A549 (cell line): ENCODE results near the gene NUP210. TPM values are rescaled to one million over a fixed set of nuclear protein-coding genes. Genes with fewer than 3 reads are reported as not detected.

Experiments used
- ATAC-seq, 2 experiments: fragments of 200-7000 bp in 1 of 2; fragments of >200 bp in 1 of 2; cut with Nextera tagmentation in 1 of 2; cut with Tn5 transposase in 1 of 2; 3 replicates each; pipeline versions ENCODE4 v1.8.0 to v1.9.1; 2018 to 2020; ENCODE audit warnings: mild to moderate bottlenecking in 1 of 2, moderate library complexity in 1 of 2
- CTCF ChIA-PET: fragments of 300-600 bp; sonication (Branson Sonifier 250); formaldehyde crosslinking; extraction: SDS; loops from one replicate; lab custom pipeline; 2021; ENCODE audit warnings: antibody characterized with exemption, inconsistent platforms; lab: Yijun Ruan, JAX
- POLR2A ChIA-PET: fragments of 350-600 bp; formaldehyde crosslinking; extraction: SDS; loops from one replicate; lab custom pipeline; 2021; ENCODE audit warnings: antibody characterized with exemption, inconsistent platforms; lab: Yijun Ruan, JAX
- DNase-seq, 2 experiments: peaks; one replicate each; pipeline versions ENCODE4 v3.0.0 to v3.0.0-alpha.2; 2011 to 2016; ENCODE audit warnings: low read depth in 1 of 2, low spot score in 1 of 2
- FAIRE-seq: peaks from 2 replicates; lab custom pipeline; 2011; peaks lifted over from hg19 to GRCh38; lab: Jason Lieb, UNC
- H3K27ac ChIP-seq, 2 experiments: fragments of >200 bp; sonication (Bioruptor Twin); formaldehyde crosslinking; 3 replicates each; pipeline ENCODE4 v1.5.1; 2016 to 2017
- H3K4me1 ChIP-seq: fragments of >200 bp; sonication (Bioruptor Twin); formaldehyde crosslinking; 3 replicates; pipeline ENCODE4 v1.6.1; 2016
- H3K4me2 ChIP-seq: fragments of >200 bp; sonication (Bioruptor Twin); formaldehyde crosslinking; 3 replicates; pipeline ENCODE4 v1.6.1; 2016
- H3K4me3 ChIP-seq: fragments of >200 bp; sonication (Bioruptor Twin); formaldehyde crosslinking; 3 replicates; pipeline ENCODE4 v1.5.1; 2016
- H3K9me3 ChIP-seq: fragments of >200 bp; sonication (Bioruptor Twin); formaldehyde crosslinking; 3 replicates; pipeline ENCODE4 v1.6.1; 2016
- CHD2 ChIP-seq: fragments of 150-350 bp; IDR thresholded peaks from 2 replicates; pipeline ENCODE4 v1.6.1; 2014; ENCODE audit warnings: low read length; ENCODE audit not compliant: partially characterized antibody
- CHD4 ChIP-seq: fragments of 200-600 bp; sonication (generic); IDR thresholded peaks from 2 replicates; pipeline ENCODE4 v1.6.1; 2016; ENCODE audit warnings: antibody characterized with exemption, mild to moderate bottlenecking, borderline replicate concordance
- EHF ChIP-seq: fragments of 250-450 bp; sonication (Bioruptor Pico); IDR thresholded peaks from 2 replicates; pipeline ENCODE4 v1.5.0; 2020; ENCODE audit warnings: mild to moderate bottlenecking
- EHMT2 ChIP-seq: fragments of 200-600 bp; sonication (generic); IDR thresholded peaks from 2 replicates; pipeline ENCODE4 v1.6.1; 2016; ENCODE audit warnings: antibody characterized with exemption, low read depth, mild to moderate bottlenecking, moderate library complexity
- ESRRA ChIP-seq: fragments of 150-350 bp; IDR thresholded peaks from 2 replicates; pipeline ENCODE4 v1.6.1; 2014; ENCODE audit warnings: mild to moderate bottlenecking, low read length, borderline replicate concordance
- FOSB ChIP-seq: fragments of 250-450 bp; sonication (Bioruptor Pico); IDR thresholded peaks from 2 replicates; pipeline ENCODE4 v1.5.0; 2020; ENCODE audit warnings: mild to moderate bottlenecking, moderate library complexity
- FOSL2 ChIP-seq, 2 experiments: fragments of 450-650 bp in 1 of 2; fragments of >200 bp in 1 of 2; sonication (Bioruptor Twin) in 1 of 2; formaldehyde crosslinking; IDR thresholded peaks; 2 replicates each; pipeline versions ENCODE4 v1.5.0 to v1.6.1; 2016 to 2020; ENCODE audit warnings: mild to moderate bottlenecking in 1 of 2, moderate library complexity in 1 of 2
- FOXS1 ChIP-seq: fragments of 250-450 bp; sonication (Bioruptor Pico); IDR thresholded peaks from 2 replicates; pipeline ENCODE4 v1.5.0; 2020; ENCODE audit warnings: mild to moderate bottlenecking, moderate library complexity
- HEYL ChIP-seq: fragments of 250-450 bp; sonication (Bioruptor Pico); IDR thresholded peaks from 2 replicates; pipeline ENCODE4 v1.8.0; 2021; ENCODE audit warnings: mild to moderate bottlenecking, moderate library complexity
- HOXA7 ChIP-seq: fragments of 250-450 bp; sonication (Bioruptor Pico); IDR thresholded peaks from 2 replicates; pipeline ENCODE4 v1.5.0; 2020; ENCODE audit warnings: mild to moderate bottlenecking, moderate library complexity
- HOXB13 ChIP-seq: fragments of 250-450 bp; sonication (Bioruptor Pico); IDR thresholded peaks from 2 replicates; pipeline ENCODE4 v1.5.0; 2020; ENCODE audit warnings: low read depth, mild to moderate bottlenecking, moderate library complexity
- JUN ChIP-seq, 2 experiments: fragments of >200 bp; sonication (Bioruptor Twin); formaldehyde crosslinking; IDR thresholded peaks; 2 replicates in 1 of 2; 3 replicates in 1 of 2; pipeline ENCODE4 v1.6.1; 2016 to 2017
- JUNB ChIP-seq: fragments of >200 bp; sonication (Bioruptor Twin); formaldehyde crosslinking; IDR thresholded peaks from 2 replicates; pipeline ENCODE4 v1.6.1; 2016
- KDM5A ChIP-seq: fragments of 200-600 bp; sonication (generic); IDR thresholded peaks from 2 replicates; pipeline ENCODE4 v1.6.1; 2016; ENCODE audit warnings: antibody characterized with exemption, mild to moderate bottlenecking
- MAFK ChIP-seq: fragments of 450-650 bp; IDR thresholded peaks from 2 replicates; pipeline ENCODE4 v1.6.1; 2014; ENCODE audit not compliant: partially characterized antibody
- NFE2L2 ChIP-seq: fragments of 150-350 bp; conservative IDR thresholded peaks from 2 replicates; pipeline ENCODE4 v1.6.1; 2014; ENCODE audit warnings: low read length
- PHF8 ChIP-seq: fragments of 200-600 bp; sonication (generic); IDR thresholded peaks from 2 replicates; pipeline ENCODE4 v1.6.1; 2016; ENCODE audit warnings: low read depth, mild to moderate bottlenecking, antibody characterized with exemption, moderate library complexity, borderline replicate concordance
- POLR2AphosphoS2 ChIP-seq: conservative IDR thresholded peaks from 2 replicates; pipeline ENCODE4 v1.6.1; 2012; ENCODE audit warnings: low read length, improper control_type of control experiment, inconsistent platforms
- RARB ChIP-seq: fragments of 250-450 bp; sonication (Bioruptor Pico); IDR thresholded peaks from 2 replicates; pipeline ENCODE4 v1.8.0; 2021; ENCODE audit warnings: mild to moderate bottlenecking, moderate library complexity
- RCOR1 ChIP-seq: fragments of 150-350 bp; IDR thresholded peaks from 2 replicates; pipeline ENCODE4 v1.6.1; 2014; ENCODE audit warnings: antibody characterized with exemption, low read length, low read depth
- SREBF2 ChIP-seq: fragments of 450-650 bp; IDR thresholded peaks from 2 replicates; pipeline ENCODE4 v1.6.1; 2014; ENCODE audit warnings: mild to moderate bottlenecking, moderate library complexity
- ZC3H11A ChIP-seq: fragments of 450-650 bp; IDR thresholded peaks from 2 replicates; pipeline ENCODE4 v1.6.1; 2014; ENCODE audit warnings: antibody characterized with exemption, mild to moderate bottlenecking
- ZNF302 ChIP-seq: fragments of 250-450 bp; sonication (Bioruptor Pico); IDR thresholded peaks from 2 replicates; pipeline ENCODE4 v1.9.0; 2021; ENCODE audit warnings: inconsistent platforms, mild to moderate bottlenecking, moderate library complexity
- WGBS: methylation state at CpG from one replicate; pipeline ENCODE4 v1.1.6; 2017; ENCODE audit errors: missing lambda C conversion rate; 5-methylcytosine and 5-hydroxymethylcytosine counted together
- polyA plus RNA-seq, 4 experiments: library from polyadenylated mRNA; depleted of rRNA in 3 of 4; stranded (reverse); fragments of >200 nt; fragmentation: RNase III in 1 of 4; extraction: RNeasy Plus Mini Kit Qiagen cat#74134 plus additional on column Dnase treatment in 1 of 4; gene quantifications; 2 replicates in 3 of 4; 3 replicates in 1 of 4; pipeline ENCODE4 v1.2.3, GENCODE V29; 2011 to 2017
- TF ChIP-seq, protein P1 (sequence below): IDR thresholded peaks from 2 replicates; pipeline ENCODE4 v1.6.1; 2012; ENCODE audit warnings: low read depth, borderline replicate concordance
- TF ChIP-seq, protein P2 (sequence below): fragments of 250-450 bp; sonication (Bioruptor Pico); IDR thresholded peaks from 2 replicates; pipeline ENCODE4 v1.5.0; 2021; ENCODE audit warnings: mild to moderate bottlenecking, moderate library complexity, borderline replicate concordance
- TF ChIP-seq, protein P3 (sequence below): fragments of 450-650 bp; IDR thresholded peaks from 2 replicates; pipeline ENCODE4 v1.6.1; 2014; ENCODE audit warnings: antibody characterized with exemption
- TF ChIP-seq, protein P4 (sequence below): fragments of >200 bp; sonication (Bioruptor Twin); formaldehyde crosslinking; IDR thresholded peaks from 3 replicates; pipeline ENCODE4 v1.5.1; 2016
- TF ChIP-seq, protein P5 (sequence below): IDR thresholded peaks from 2 replicates; pipeline ENCODE4 v1.6.1; 2012
- TF ChIP-seq, protein P6 (sequence below): fragments of 250-450 bp; sonication (Bioruptor Pico); IDR thresholded peaks from 2 replicates; pipeline ENCODE4 v1.5.0; 2020; ENCODE audit warnings: low read depth, mild to moderate bottlenecking, moderate library complexity

The NUP210 gene
- polyA plus RNA-seq, 2 of the 4 experiments (the other 2 are of a cell fraction) = 25.7 to 28.1 TPM

DNA sequence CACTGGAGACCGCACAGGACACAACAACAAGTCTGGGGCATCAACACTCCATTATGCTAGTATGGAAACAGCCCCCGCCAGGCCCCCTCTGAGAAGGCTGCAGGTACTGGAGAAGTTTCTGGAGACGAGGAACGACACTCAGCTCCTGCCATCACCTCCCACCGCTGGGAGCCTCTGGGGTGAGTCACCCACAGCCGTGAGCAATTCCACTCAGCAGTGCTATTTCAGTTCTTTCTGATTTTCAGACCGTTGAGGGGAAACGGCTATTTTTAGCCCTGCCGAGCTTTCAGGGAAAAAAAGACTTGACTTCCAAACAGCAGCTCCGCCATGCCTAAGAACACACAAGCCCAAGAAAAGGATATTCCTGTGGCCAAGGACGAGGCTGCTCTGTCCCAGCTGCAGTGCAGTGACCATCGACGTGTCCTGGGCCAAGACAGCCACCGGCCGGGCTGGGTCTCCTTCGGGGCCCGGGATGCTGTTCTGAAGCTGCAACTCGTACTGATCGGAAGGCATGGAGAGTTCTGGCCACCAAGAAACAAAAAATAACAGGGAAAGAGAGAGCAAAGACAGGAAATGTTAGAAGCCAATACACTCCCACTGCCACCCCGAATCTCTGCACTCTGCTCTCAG lies 40.8 kb downstream of the NUP210 start:
- CTCF ChIA-PET = interaction anchor here (0.5 to 3.0 kb wide), 6 partner anchors 12 to 408 kb away, joined by 3 to 13 read pairs (median 4); no protein-coding TSS in a partner anchor
- no peak for DNase-seq
- FAIRE-seq = no peak
- no peaks in the 10 kb centered on the region for H3K4me1 ChIP-seq
- ATAC-seq = peak in 1 of 2 experiments; percentile 36; a peak in 2 of 6 replicates
- no peak overlapping the region for H3K4me3 ChIP-seq
- no peak overlapping the region for H3K27ac ChIP-seq
- no peak overlapping the region for H3K4me2 ChIP-seq
- WGBS = 78% methylated on average over 20 of the region's 20 CpGs
- no peak for TF ChIP-seq JUNB
- TF ChIP-seq, protein P1, sequence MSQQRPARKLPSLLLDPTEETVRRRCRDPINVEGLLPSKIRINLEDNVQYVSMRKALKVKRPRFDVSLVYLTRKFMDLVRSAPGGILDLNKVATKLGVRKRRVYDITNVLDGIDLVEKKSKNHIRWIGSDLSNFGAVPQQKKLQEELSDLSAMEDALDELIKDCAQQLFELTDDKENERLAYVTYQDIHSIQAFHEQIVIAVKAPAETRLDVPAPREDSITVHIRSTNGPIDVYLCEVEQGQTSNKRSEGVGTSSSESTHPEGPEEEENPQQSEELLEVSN = no peak
- TF ChIP-seq ZNF302 (CRISPR knock-in tag) = no peak
- TF ChIP-seq NFE2L2 = no peak
- no peak for TF ChIP-seq SREBF2
- TF ChIP-seq CHD4 = no peak
- TF ChIP-seq, protein P2, sequence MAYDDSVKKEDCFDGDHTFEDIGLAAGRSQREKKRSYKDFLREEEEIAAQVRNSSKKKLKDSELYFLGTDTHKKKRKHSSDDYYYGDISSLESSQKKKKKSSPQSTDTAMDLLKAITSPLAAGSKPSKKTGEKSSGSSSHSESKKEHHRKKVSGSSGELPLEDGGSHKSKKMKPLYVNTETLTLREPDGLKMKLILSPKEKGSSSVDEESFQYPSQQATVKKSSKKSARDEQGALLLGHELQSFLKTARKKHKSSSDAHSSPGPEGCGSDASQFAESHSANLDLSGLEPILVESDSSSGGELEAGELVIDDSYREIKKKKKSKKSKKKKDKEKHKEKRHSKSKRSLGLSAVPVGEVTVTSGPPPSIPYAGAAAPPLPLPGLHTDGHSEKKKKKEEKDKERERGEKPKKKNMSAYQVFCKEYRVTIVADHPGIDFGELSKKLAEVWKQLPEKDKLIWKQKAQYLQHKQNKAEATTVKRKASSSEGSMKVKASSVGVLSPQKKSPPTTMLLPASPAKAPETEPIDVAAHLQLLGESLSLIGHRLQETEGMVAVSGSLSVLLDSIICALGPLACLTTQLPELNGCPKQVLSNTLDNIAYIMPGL = no peak
- TF ChIP-seq ESRRA = no peak
- no peak for TF ChIP-seq JUN (IDR thresholded peaks at IDR 0.05)
- TF ChIP-seq, protein P3, sequence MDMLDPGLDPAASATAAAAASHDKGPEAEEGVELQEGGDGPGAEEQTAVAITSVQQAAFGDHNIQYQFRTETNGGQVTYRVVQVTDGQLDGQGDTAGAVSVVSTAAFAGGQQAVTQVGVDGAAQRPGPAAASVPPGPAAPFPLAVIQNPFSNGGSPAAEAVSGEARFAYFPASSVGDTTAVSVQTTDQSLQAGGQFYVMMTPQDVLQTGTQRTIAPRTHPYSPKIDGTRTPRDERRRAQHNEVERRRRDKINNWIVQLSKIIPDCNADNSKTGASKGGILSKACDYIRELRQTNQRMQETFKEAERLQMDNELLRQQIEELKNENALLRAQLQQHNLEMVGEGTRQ = no peak
- TF ChIP-seq MAFK = no peak
- no peak for TF ChIP-seq FOXS1 (CRISPR knock-in tag)
- TF ChIP-seq, protein P4, sequence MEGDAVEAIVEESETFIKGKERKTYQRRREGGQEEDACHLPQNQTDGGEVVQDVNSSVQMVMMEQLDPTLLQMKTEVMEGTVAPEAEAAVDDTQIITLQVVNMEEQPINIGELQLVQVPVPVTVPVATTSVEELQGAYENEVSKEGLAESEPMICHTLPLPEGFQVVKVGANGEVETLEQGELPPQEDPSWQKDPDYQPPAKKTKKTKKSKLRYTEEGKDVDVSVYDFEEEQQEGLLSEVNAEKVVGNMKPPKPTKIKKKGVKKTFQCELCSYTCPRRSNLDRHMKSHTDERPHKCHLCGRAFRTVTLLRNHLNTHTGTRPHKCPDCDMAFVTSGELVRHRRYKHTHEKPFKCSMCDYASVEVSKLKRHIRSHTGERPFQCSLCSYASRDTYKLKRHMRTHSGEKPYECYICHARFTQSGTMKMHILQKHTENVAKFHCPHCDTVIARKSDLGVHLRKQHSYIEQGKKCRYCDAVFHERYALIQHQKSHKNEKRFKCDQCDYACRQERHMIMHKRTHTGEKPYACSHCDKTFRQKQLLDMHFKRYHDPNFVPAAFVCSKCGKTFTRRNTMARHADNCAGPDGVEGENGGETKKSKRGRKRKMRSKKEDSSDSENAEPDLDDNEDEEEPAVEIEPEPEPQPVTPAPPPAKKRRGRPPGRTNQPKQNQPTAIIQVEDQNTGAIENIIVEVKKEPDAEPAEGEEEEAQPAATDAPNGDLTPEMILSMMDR = no peak
- TF ChIP-seq EHF (CRISPR knock-in tag) = no peak
- TF ChIP-seq KDM5A = no peak
- no peak for TF ChIP-seq PHF8
- no peaks in the 10 kb centered on the region for H3K9me3 ChIP-seq
- POLR2A ChIA-PET = no interaction called here

DNA sequence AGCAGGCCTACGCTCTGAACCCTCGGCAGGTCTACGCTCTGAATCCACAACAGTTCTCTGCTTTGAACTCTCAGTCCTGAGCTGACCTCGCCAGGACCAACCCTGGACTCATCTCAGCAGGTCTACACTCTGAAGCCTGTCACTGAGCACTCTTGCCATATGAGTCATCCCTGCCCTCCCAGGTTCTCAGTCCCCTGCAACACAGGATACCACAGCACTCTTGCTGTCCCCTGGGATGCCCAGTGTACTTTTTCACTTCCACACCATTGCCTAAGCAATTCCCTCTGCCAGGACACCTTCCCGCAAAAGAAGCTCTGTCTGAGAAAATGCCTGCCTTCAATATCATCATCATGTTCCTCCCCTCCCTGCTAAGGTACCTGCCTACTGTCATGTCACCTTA lies 42.0 kb downstream of the NUP210 start:
- ChIA-PET POLR2A (no interaction called here), CTCF (interaction anchor here (0.6 to 2.2 kb wide), 6 partner anchors 12 to 285 kb away, joined by 3 to 10 read pairs (median 3); no protein-coding TSS in a partner anchor)
- no peak; a peak in 1 of 6 replicates for ATAC-seq
- H3K4me1 ChIP-seq = no peaks in the 10 kb centered on the region
- H3K4me2 ChIP-seq = no peak overlapping the region
- no peak for DNase-seq
- H3K9me3 ChIP-seq = no peaks in the 10 kb centered on the region
- FAIRE-seq = no peak
- H3K27ac ChIP-seq = no peak overlapping the region
- 92% methylated on average over 5 of the region's 5 CpGs for WGBS
- no peak overlapping the region for H3K4me3 ChIP-seq
- TF ChIP-seq, protein P5, sequence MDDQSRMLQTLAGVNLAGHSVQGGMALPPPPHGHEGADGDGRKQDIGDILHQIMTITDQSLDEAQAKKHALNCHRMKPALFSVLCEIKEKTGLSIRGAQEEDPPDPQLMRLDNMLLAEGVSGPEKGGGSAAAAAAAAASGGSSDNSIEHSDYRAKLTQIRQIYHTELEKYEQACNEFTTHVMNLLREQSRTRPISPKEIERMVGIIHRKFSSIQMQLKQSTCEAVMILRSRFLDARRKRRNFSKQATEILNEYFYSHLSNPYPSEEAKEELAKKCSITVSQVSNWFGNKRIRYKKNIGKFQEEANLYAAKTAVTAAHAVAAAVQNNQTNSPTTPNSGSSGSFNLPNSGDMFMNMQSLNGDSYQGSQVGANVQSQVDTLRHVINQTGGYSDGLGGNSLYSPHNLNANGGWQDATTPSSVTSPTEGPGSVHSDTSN = no peak
- TF ChIP-seq RCOR1 (no peak), ZC3H11A (no peak), HOXA7 (CRISPR knock-in tag) (no peak), CHD4 (no peak), HOXB13 (no peak), RARB (CRISPR knock-in tag) (no peak), MAFK (no peak), POLR2AphosphoS2 (no peak), FOSB (CRISPR knock-in tag) (no peak), NFE2L2 (no peak), FOSL2 (IDR thresholded peaks at IDR 0.05) (no peak), FOSL2 (CRISPR knock-in tag; IDR thresholded peaks at IDR 0.05) (no peak), EHMT2 (no peak), CHD2 (no peak), HEYL (CRISPR knock-in tag) (no peak)
- TF ChIP-seq, protein P3 = no peak
- TF ChIP-seq, protein P6, sequence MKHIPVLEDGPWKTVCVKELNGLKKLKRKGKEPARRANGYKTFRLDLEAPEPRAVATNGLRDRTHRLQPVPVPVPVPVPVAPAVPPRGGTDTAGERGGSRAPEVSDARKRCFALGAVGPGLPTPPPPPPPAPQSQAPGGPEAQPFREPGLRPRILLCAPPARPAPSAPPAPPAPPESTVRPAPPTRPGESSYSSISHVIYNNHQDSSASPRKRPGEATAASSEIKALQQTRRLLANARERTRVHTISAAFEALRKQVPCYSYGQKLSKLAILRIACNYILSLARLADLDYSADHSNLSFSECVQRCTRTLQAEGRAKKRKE (CRISPR knock-in tag) = no peak
